Smooth muscle cell of the brain vasculature (primary cell): ENCODE results near the gene FGGY.
"Not testable (repeated sequence)": the region's sequence is repeated elsewhere in the genome, so short reads cannot be mapped to it uniquely, and the experiment has no call there.

Experiments used
- DNase-seq: peaks from one replicate; pipeline ENCODE4 v3.0.0-alpha.2; 2012; ENCODE audit warnings: low read depth, low spot score

The FGGY gene

DNA sequence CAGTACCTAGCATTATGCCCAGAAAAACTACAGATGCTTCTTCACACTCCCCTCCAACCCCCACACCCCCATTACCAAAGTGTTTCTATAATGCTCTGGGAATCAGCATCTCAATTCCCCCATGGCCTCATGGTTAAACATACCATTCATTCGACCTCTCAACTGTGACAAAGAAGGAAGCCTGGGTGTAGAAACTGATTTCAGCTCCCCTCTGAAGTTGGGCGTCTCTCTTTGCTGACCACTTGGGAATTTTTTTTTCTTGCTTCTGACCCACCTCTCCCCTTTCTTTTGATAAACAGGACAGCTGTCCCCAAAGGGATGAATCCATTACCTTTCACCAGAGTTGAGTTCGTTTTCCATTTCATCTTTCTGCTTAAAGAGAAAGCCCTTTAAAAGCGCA lies 401.5 kb downstream of the FGGY start:
- no peak for DNase-seq

DNA sequence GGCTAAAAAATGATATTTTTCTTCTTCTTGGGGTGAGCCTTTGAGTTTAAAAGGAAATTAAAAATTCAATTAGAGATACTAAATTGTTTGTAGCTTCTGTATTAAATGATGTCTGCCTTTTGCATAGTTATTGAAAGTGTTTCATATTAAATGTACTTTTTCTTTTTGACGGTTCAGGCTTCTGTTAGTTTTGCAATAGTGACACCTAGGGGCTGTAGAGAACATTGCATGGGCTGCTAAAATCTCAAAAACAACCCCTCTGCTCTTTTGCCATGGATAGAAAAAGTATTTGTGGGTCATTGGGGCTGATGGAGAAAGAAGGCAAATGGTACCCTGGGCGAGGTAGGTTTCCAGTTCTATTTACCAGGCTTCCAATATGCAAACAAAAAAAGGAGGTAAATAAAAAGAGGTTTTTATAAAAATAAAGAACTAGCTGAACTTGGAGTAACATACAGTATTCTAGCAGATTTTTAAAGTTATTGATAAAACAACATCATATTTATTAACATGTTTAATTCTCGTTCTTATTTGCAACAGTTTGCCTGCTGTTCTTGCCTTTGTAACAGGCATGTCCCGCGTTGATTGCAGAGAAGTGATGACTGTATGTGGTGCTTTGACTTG lies 402.4 kb downstream of the FGGY start:
- no peak for DNase-seq

- DNase-seq: no peak
Measured at GRCh38 chr1:59701376-59701775, 404.5 kb downstream of the FGGY start.

DNA sequence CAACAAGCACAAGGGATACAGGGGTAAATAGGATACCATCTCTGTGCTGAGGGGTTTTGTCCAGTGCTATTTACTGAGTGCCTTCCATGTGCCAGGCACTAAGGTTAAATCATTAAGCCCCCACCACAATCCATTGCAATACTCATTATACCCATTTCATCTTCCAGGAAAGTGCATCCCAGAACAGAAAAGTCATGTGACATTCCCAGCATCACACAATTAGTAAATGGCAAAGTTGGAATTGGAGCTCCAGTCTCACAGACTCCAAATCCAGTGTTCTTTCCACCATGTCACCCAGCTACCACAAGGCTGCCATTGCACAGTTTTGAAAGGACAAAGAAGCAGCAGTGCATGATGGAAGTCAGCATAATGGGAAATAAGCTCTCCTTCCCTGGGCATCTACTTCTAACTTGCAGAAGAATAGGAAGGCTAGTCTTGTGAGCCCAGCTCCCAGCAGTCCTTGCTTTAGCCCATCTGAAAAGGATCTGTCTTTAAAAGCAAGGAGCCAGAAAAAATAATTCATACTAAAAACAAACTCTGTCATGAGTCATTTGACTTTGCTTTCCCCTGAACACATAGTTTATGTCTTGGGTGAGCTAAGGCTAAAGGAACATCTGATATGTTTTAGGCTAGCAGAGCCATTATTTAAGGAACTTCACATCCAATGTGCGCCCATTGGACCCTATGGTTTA lies 406.5 kb downstream of the FGGY start:
- no peak for DNase-seq

DNA sequence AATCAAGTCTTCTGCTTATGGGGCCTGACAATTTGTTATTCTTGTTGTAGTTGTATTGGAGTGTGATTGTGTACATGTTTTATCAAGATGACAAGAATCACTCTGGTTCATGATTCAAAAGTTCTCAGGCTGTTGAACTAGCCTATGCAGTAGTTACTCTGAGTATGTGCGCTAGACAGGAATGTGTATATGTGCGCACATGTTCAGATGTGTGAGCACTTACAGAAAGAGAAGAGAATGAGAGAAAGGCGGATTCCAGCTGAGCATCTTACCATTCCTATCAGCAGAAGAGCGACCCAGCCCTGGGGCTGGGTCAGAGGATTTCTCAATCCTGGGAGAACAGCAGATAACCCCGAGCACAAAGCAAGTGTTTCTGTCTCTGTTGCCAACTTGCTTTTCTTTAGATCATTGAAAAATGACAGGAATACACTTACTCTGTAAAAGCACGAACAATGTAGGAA lies 407.1 kb downstream of the FGGY start:
- no peak for DNase-seq

DNA sequence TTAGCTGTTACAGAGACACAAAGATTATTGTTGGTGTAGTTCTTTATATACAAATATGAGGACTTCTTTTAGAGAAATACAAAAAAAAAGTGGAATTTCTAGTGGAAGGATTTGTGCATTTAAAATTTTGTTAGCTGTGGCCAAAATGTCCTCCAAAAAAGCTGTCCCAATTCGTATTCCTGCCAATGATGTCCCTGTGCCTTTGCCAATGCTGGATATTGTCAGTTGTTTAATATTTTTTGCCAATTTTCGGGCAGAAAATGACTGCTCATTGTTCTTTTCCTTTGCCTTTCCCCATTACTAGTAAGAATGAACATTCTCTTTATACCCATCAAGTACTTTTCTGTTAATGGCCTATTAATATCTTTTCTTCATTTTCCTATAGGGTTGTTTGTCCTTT lies 407.8 kb downstream of the FGGY start:
- DNase-seq: no peak

- DNase-seq: no peak
Measured at GRCh38 chr1:59705466-59706302, 408.8 kb downstream of the FGGY start.

DNA sequence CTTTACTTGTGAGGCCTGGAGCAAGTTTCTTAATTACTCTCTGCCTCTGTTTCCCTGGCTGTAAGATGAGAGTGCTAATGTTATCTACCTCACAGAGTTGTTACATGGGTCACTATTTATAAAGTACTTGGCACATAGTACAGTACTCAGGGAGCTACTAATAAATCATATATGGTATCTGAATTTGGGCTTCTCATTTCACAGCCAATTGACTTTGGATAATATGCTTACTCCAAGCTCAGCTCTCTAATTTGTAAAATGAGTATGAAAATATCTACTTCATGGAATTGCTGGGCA lies 409.4 kb downstream of the FGGY start:
- no peak for DNase-seq

GRCh38 chr1:59707178-59707791 lies 410.4 kb downstream of the FGGY start:
- DNase-seq: peak; percentile 80

DNA sequence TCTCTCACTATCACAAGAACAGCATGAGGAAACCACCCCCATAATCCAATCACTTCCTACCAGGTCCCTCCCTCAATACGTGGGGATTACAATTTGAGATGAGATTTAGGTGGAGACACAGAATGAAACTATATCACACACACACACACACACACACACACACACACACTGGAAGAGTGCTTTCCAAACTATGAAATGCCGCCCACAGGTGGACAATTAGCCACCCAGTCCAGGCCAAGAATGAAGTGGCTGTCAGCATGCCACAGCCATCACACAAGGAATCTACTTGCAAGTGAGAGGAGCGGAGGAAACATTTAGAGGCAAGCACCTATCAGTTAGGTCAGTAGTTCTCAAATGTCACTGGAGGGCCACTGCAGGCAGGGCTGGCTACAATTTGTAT lies 412.4 kb downstream of the FGGY start:
- no peak for DNase-seq

GRCh38 chr1:59710920-59711319 lies 414.0 kb downstream of the FGGY start:
- not testable (repeated sequence) for DNase-seq

- no peak for DNase-seq
Measured at GRCh38 chr1:59714219-59714618, 417.3 kb downstream of the FGGY start.

- no peak for DNase-seq
Measured at GRCh38 chr1:59714966-59715365, 418.1 kb downstream of the FGGY start.

DNA sequence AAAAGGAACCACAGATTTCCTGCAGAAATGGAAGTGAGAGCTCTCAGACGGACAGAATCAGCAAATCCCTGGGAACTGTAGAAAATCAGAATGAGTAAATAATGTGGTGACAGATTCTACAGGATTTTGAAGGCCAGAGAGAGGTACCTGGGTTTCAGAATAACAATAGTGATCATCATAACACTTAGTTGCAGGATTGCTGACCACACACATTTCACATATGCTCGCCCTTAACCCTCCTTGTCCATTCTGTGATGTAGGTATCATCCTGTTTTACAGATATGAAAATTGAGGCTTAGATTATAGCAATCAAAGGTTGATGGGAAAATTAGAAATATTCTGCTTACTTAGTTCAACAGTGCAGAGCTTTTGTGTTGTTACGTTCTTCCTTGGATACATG lies 419.9 kb downstream of the FGGY start:
- DNase-seq: no peak

GRCh38 chr1:59718064-59718988 lies 421.4 kb downstream of the FGGY start:
- no peak for DNase-seq

DNA sequence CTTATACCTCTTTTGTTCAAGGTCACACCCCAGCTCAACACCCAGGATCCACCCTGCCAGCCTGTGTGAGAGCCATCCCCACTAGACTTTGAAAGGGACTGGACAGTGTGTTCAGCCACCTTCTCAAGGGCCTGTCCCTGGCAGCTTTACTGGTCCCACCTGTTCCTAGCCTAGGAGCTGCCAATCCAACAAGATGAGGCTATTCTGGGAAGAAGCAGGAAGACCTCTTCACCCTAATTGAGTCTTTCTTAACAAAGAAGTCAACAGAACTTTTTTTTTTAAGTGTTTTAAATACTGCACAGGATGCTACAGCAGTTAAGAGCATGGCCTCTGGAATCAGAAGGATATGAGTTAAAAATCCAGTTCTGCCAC lies 422.1 kb downstream of the FGGY start:
- no peak for DNase-seq

- no peak for DNase-seq
Measured at GRCh38 chr1:59720326-59721115, 423.6 kb downstream of the FGGY start.

- DNase-seq: no peak
Measured at GRCh38 chr1:59730302-59730701, 433.4 kb downstream of the FGGY start.

GRCh38 chr1:59730759-59731478 lies 434.0 kb downstream of the FGGY start:
- DNase-seq: peak; percentile 65

- DNase-seq: no peak
Measured at GRCh38 chr1:59731591-59731990, 434.7 kb downstream of the FGGY start.
